OCI-LY1 (cell line): Measurements from ENCODE around the gene SLC22A1.

Experiments used
- CTCF ChIP-seq: fragments of 200-600 bp; sonication (generic), shearing (Covaris generic); IDR thresholded peaks from 2 replicates; pipeline ENCODE4 v1.5.1; 2017; ENCODE audit warnings: mild to moderate bottlenecking, antibody characterized with exemption, low read length, moderate library complexity, mixed read lengths
- EZH2 ChIP-seq: fragments of 200-600 bp; sonication (generic), shearing (Covaris generic); IDR thresholded peaks from 2 replicates; pipeline ENCODE4 v1.8.0; 2017; ENCODE audit warnings: borderline replicate concordance, mixed run types, mild to moderate bottlenecking, antibody characterized with exemption, low read length, moderate library complexity, mixed read lengths

- no peak for TF ChIP-seq CTCF
- no peak for TF ChIP-seq EZH2
Measured at GRCh38 chr6:160128125-160128683, 6.6 kb downstream of the SLC22A1 start.
